ENCODE data around the gene CRACR2A. TPM values are rescaled to one million over a fixed set of nuclear protein-coding genes. Genes with fewer than 3 reads are reported as not detected.

CRACR2A gene
- total and polyA plus RNA-seq, 2 of the 8 experiments (the other 6 are each of a cell fraction or from before 2014, with no cell fraction given) = 0.85 to 3.2 TPM

DNA sequence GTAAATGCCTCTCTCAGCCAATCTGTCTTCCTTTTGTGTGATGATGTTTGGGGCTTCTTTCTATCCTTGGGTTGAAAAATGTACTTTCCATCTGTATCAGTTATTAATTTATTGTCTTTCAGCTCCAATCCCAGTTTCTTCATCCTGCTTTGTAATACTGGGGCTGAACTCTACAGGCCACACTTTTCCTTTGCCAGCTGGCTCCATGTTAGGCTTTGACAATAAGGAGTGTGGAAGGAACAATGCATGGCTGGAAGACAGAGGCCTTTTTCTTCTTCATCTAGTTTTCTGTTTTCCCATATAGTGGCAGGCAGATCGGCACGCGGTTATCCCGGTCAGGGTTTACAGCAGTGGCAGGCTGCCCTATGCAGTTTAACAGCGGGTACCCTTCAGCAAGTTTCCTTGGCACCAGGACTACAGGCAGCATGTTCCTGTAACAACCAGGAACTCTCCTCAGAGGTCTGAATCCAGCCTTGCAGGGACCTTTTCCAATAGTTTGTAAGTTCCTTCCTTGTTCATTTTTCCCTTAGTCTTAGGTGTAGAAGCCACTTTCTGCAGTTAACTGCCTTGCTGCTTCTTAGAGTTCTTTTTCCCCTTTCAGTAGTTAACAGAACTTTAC lies 38.5 kb upstream of the CRACR2A start (continued):
- TF ChIP-seq, protein P1, sequence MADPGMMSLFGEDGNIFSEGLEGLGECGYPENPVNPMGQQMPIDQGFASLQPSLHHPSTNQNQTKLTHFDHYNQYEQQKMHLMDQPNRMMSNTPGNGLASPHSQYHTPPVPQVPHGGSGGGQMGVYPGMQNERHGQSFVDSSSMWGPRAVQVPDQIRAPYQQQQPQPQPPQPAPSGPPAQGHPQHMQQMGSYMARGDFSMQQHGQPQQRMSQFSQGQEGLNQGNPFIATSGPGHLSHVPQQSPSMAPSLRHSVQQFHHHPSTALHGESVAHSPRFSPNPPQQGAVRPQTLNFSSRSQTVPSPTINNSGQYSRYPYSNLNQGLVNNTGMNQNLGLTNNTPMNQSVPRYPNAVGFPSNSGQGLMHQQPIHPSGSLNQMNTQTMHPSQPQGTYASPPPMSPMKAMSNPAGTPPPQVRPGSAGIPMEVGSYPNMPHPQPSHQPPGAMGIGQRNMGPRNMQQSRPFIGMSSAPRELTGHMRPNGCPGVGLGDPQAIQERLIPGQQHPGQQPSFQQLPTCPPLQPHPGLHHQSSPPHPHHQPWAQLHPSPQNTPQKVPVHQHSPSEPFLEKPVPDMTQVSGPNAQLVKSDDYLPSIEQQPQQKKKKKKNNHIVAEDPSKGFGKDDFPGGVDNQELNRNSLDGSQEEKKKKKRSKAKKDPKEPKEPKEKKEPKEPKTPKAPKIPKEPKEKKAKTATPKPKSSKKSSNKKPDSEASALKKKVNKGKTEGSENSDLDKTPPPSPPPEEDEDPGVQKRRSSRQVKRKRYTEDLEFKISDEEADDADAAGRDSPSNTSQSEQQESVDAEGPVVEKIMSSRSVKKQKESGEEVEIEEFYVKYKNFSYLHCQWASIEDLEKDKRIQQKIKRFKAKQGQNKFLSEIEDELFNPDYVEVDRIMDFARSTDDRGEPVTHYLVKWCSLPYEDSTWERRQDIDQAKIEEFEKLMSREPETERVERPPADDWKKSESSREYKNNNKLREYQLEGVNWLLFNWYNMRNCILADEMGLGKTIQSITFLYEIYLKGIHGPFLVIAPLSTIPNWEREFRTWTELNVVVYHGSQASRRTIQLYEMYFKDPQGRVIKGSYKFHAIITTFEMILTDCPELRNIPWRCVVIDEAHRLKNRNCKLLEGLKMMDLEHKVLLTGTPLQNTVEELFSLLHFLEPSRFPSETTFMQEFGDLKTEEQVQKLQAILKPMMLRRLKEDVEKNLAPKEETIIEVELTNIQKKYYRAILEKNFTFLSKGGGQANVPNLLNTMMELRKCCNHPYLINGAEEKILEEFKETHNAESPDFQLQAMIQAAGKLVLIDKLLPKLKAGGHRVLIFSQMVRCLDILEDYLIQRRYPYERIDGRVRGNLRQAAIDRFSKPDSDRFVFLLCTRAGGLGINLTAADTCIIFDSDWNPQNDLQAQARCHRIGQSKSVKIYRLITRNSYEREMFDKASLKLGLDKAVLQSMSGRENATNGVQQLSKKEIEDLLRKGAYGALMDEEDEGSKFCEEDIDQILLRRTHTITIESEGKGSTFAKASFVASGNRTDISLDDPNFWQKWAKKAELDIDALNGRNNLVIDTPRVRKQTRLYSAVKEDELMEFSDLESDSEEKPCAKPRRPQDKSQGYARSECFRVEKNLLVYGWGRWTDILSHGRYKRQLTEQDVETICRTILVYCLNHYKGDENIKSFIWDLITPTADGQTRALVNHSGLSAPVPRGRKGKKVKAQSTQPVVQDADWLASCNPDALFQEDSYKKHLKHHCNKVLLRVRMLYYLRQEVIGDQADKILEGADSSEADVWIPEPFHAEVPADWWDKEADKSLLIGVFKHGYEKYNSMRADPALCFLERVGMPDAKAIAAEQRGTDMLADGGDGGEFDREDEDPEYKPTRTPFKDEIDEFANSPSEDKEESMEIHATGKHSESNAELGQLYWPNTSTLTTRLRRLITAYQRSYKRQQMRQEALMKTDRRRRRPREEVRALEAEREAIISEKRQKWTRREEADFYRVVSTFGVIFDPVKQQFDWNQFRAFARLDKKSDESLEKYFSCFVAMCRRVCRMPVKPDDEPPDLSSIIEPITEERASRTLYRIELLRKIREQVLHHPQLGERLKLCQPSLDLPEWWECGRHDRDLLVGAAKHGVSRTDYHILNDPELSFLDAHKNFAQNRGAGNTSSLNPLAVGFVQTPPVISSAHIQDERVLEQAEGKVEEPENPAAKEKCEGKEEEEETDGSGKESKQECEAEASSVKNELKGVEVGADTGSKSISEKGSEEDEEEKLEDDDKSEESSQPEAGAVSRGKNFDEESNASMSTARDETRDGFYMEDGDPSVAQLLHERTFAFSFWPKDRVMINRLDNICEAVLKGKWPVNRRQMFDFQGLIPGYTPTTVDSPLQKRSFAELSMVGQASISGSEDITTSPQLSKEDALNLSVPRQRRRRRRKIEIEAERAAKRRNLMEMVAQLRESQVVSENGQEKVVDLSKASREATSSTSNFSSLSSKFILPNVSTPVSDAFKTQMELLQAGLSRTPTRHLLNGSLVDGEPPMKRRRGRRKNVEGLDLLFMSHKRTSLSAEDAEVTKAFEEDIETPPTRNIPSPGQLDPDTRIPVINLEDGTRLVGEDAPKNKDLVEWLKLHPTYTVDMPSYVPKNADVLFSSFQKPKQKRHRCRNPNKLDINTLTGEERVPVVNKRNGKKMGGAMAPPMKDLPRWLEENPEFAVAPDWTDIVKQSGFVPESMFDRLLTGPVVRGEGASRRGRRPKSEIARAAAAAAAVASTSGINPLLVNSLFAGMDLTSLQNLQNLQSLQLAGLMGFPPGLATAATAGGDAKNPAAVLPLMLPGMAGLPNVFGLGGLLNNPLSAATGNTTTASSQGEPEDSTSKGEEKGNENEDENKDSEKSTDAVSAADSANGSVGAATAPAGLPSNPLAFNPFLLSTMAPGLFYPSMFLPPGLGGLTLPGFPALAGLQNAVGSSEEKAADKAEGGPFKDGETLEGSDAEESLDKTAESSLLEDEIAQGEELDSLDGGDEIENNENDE (IDR thresholded peaks at IDR 0.05; ENCODE audit: insufficient replicate concordance, low read length) = no peak
- TF ChIP-seq BRCA1 (IDR thresholded peaks at IDR 0.05; ENCODE audit: low read depth, low read length) = no peak
- TF ChIP-seq, protein P2, sequence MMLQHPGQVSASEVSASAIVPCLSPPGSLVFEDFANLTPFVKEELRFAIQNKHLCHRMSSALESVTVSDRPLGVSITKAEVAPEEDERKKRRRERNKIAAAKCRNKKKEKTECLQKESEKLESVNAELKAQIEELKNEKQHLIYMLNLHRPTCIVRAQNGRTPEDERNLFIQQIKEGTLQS (IDR thresholded peaks at IDR 0.05; ENCODE audit: insufficient read depth, low read depth, low read length) = no peak
- no peak for TF ChIP-seq NANOG (IDR thresholded peaks at IDR 0.05; ENCODE audit: insufficient read depth, low read depth, low read length, poor library complexity, severe bottlenecking)
- TF ChIP-seq CREB1 (IDR thresholded peaks at IDR 0.05) = no peak
- TF ChIP-seq SP4 (IDR thresholded peaks at IDR 0.05; ENCODE audit: low read length) = no peak
